ENCODE results near the gene TMEM158.

TMEM158 gene

GRCh38 chr3:45199837-45200648, 26.0 kb downstream of the TMEM158 start:
- no peak for DNase-seq (ENCODE audit: low read depth in 2 of 2)

GRCh38 chr3:45198264-45199260, 27.5 kb downstream of the TMEM158 start:
- no peak for DNase-seq (ENCODE audit: low read depth in 2 of 2)

- no peak for DNase-seq (ENCODE audit: low read depth in 2 of 2)
Observed at GRCh38 chr3:45194791-45195190, 31.3 kb downstream of the TMEM158 start.

- no peak for DNase-seq (ENCODE audit: low read depth in 2 of 2)
Observed at GRCh38 chr3:45191924-45192417, 34.1 kb downstream of the TMEM158 start.

- no peak for DNase-seq (ENCODE audit: low read depth in 2 of 2)
Observed at GRCh38 chr3:45191424-45191823, 34.7 kb downstream of the TMEM158 start.

GRCh38 chr3:45188719-45189659, 37.1 kb downstream of the TMEM158 start:
- no peak for DNase-seq (ENCODE audit: low read depth in 2 of 2)

- DNase-seq (ENCODE audit: low read depth in 2 of 2) = no peak
Observed at GRCh38 chr3:45187694-45188141, 38.4 kb downstream of the TMEM158 start.

GRCh38 chr3:45186871-45187270, 39.2 kb downstream of the TMEM158 start:
- DNase-seq (ENCODE audit: low read depth in 2 of 2) = no peak

GRCh38 chr3:45185461-45185860, 40.6 kb downstream of the TMEM158 start:
- no peak for DNase-seq (ENCODE audit: low read depth in 2 of 2)

- no peak for DNase-seq (ENCODE audit: low read depth in 2 of 2)
Observed at GRCh38 chr3:45185052-45185451, 41.0 kb downstream of the TMEM158 start.

GRCh38 chr3:45183872-45184262, 42.2 kb downstream of the TMEM158 start:
- no peak for DNase-seq (ENCODE audit: low read depth in 2 of 2)

- no peak for DNase-seq (ENCODE audit: low read depth in 2 of 2)
Observed at GRCh38 chr3:45182915-45183871, 42.9 kb downstream of the TMEM158 start.

GRCh38 chr3:45181496-45181895, 44.6 kb downstream of the TMEM158 start:
- no peak for DNase-seq (ENCODE audit: low read depth in 2 of 2)

GRCh38 chr3:45180899-45181298, 45.2 kb downstream of the TMEM158 start:
- DNase-seq (ENCODE audit: low read depth in 2 of 2) = no peak

GRCh38 chr3:45180051-45180450, 46.0 kb downstream of the TMEM158 start:
- DNase-seq (ENCODE audit: low read depth in 2 of 2) = no peak

GRCh38 chr3:45179163-45179562, 46.9 kb downstream of the TMEM158 start:
- no peak for DNase-seq (ENCODE audit: low read depth in 2 of 2)

- DNase-seq (ENCODE audit: low read depth in 2 of 2) = no peak
Observed at GRCh38 chr3:45178183-45179023, 47.7 kb downstream of the TMEM158 start.

- no peak for DNase-seq (ENCODE audit: low read depth in 2 of 2)
Observed at GRCh38 chr3:45176912-45177311, 49.2 kb downstream of the TMEM158 start.
